ENCODE results near the gene BMP4.

BMP4 gene

GRCh38 chr14:53932966-53933365 lies 23.7 kb downstream of the BMP4 start:
- TF ChIP-seq CTCF (IDR thresholded peaks at IDR 0.05; ENCODE audit: insufficient read depth, low read depth, low read length, missing control alignments), result no peak
- DNase-seq (ENCODE audit: low read depth), result no peak
- H3K4me3 ChIP-seq (ENCODE audit: low read depth, low read length), result no peak overlapping the region

GRCh38 chr14:53929871-53930715 lies 26.5 kb downstream of the BMP4 start:
- H3K4me3 ChIP-seq (ENCODE audit: low read depth, low read length), result no peak overlapping the region
- peak; percentile 64 for TF ChIP-seq CTCF (IDR thresholded peaks at IDR 0.05; ENCODE audit: insufficient read depth, low read depth, low read length, missing control alignments)
- DNase-seq (ENCODE audit: low read depth), result peak; percentile 55

GRCh38 chr14:53927171-53927570 lies 29.5 kb downstream of the BMP4 start:
- no peak overlapping the region for H3K4me3 ChIP-seq (ENCODE audit: low read depth, low read length)
- no peak for TF ChIP-seq CTCF (IDR thresholded peaks at IDR 0.05; ENCODE audit: insufficient read depth, low read depth, low read length, missing control alignments)
- DNase-seq (ENCODE audit: low read depth), result no peak

- no peak for TF ChIP-seq CTCF (IDR thresholded peaks at IDR 0.05; ENCODE audit: insufficient read depth, low read depth, low read length, missing control alignments)
- DNase-seq (ENCODE audit: low read depth), result no peak
These were observed 31.3 kb downstream of the BMP4 start for GRCh38 chr14:53925201-53925766.

GRCh38 chr14:53924753-53925152 lies 31.9 kb downstream of the BMP4 start:
- TF ChIP-seq CTCF (IDR thresholded peaks at IDR 0.05; ENCODE audit: insufficient read depth, low read depth, low read length, missing control alignments), result no peak
- DNase-seq (ENCODE audit: low read depth), result no peak
- H3K4me3 ChIP-seq (ENCODE audit: low read depth, low read length), result no peak overlapping the region; the same call in 1 of the 2 replicates

More at GRCh38 chr14:53925201-53925766, 31.3 kb downstream of the BMP4 start:
- no peak overlapping the region for H3K4me3 ChIP-seq (ENCODE audit: low read depth, low read length)

- TF ChIP-seq CTCF (IDR thresholded peaks at IDR 0.05; ENCODE audit: insufficient read depth, low read depth, low read length, missing control alignments), result no peak
- no peak overlapping the region for H3K4me3 ChIP-seq (ENCODE audit: low read depth, low read length)
These were observed 35.6 kb downstream of the BMP4 start for GRCh38 chr14:53921027-53921426.

More at GRCh38 chr14:53921027-53921426, 35.6 kb downstream of the BMP4 start:
- no peak for DNase-seq (ENCODE audit: low read depth)
